Measurements from ENCODE around the gene INSC.

DNA sequence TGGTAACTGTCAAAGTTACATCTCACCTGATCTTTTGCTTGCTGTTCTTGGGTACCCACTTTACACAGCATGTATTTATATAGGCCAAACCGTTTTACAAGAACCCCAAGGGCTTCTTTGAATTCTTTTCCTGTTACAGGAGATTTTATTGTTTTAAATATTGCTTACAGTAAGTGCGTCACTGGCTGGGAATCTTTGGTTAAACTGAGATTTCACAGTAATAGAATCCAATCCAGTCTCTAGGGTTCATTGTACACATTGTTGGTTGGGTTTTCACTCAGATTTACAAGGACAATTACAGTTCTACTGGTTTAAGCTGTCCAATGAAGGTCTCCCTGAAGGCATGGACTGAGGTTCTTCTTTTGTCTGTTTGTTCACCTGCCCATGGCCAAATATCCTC, 171.7 kb downstream of the INSC start:
- TF ChIP-seq, protein P1, sequence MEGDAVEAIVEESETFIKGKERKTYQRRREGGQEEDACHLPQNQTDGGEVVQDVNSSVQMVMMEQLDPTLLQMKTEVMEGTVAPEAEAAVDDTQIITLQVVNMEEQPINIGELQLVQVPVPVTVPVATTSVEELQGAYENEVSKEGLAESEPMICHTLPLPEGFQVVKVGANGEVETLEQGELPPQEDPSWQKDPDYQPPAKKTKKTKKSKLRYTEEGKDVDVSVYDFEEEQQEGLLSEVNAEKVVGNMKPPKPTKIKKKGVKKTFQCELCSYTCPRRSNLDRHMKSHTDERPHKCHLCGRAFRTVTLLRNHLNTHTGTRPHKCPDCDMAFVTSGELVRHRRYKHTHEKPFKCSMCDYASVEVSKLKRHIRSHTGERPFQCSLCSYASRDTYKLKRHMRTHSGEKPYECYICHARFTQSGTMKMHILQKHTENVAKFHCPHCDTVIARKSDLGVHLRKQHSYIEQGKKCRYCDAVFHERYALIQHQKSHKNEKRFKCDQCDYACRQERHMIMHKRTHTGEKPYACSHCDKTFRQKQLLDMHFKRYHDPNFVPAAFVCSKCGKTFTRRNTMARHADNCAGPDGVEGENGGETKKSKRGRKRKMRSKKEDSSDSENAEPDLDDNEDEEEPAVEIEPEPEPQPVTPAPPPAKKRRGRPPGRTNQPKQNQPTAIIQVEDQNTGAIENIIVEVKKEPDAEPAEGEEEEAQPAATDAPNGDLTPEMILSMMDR (IDR thresholded peaks at IDR 0.05), result no peak
- TF ChIP-seq POLR2A (IDR thresholded peaks at IDR 0.05), result no peak
- no peak for TF ChIP-seq EP300 (IDR thresholded peaks at IDR 0.05)

Data from tibial nerve (tissue), 4 donors.